Endodermal cell (in vitro differentiated cells): ENCODE results near the gene CDC14A. TPM values are rescaled to one million over a fixed set of nuclear protein-coding genes. Genes with fewer than 3 reads are reported as not detected.

Experiments used
- DNase-seq: peaks from one replicate; pipeline ENCODE4 v3.0.0-alpha.2; 2017
- H3K27ac ChIP-seq: 2 replicates; pipeline ENCODE4 v1.5.1; 2013; ENCODE audit warnings: mild to moderate bottlenecking, low read depth, low read length, moderate library complexity
- H3K27me3 ChIP-seq: 2 replicates; pipeline ENCODE4 v1.6.1; 2013; ENCODE audit warnings: mild to moderate bottlenecking, low read length, moderate library complexity; ENCODE audit not compliant: insufficient read depth, control insufficient read depth, poor library complexity, severe bottlenecking
- H3K36me3 ChIP-seq: 2 replicates; pipeline ENCODE4 v1.7.0; 2013; ENCODE audit warnings: mild to moderate bottlenecking, low read length, moderate library complexity; ENCODE audit not compliant: control insufficient read depth, insufficient read depth
- H3K4me1 ChIP-seq: one replicate; pipeline ENCODE4 v1.7.0; 2013; ENCODE audit warnings: low read length; ENCODE audit not compliant: control insufficient read depth, insufficient read depth
- H3K4me3 ChIP-seq: 2 replicates; pipeline ENCODE4 v1.5.1; 2013; ENCODE audit warnings: mild to moderate bottlenecking, low read length, moderate library complexity
- H3K9ac ChIP-seq: 2 replicates; pipeline ENCODE4 v1.6.1; 2013; ENCODE audit warnings: mild to moderate bottlenecking, low read length, moderate library complexity; ENCODE audit not compliant: poor library complexity, severe bottlenecking; ENCODE audit errors: extremely low read depth
- H3K9me3 ChIP-seq: 2 replicates; pipeline ENCODE4 v1.6.1; 2013; ENCODE audit warnings: mild to moderate bottlenecking, low read length, moderate library complexity; ENCODE audit not compliant: control insufficient read depth
- H3K27ac Mint-ChIP-seq: 2 replicates; pipeline ENCODE4 v1.8.0; 2020; ENCODE audit warnings: mixed read lengths
- H3K27me3 Mint-ChIP-seq: 2 replicates; pipeline ENCODE4 v1.8.0; 2021; ENCODE audit warnings: mild to moderate bottlenecking, mixed read lengths; ENCODE audit not compliant: insufficient read depth
- H3K36me3 Mint-ChIP-seq: 2 replicates; pipeline ENCODE4 v1.8.0; 2020; ENCODE audit warnings: low read depth, mixed read lengths
- H3K4me1 Mint-ChIP-seq: 2 replicates; pipeline ENCODE4 v1.8.0; 2020; ENCODE audit warnings: mixed read lengths
- H3K4me3 Mint-ChIP-seq: 2 replicates; pipeline ENCODE4 v1.8.0; 2020; ENCODE audit warnings: mild to moderate bottlenecking, moderate library complexity, mixed read lengths
- H3K9me3 Mint-ChIP-seq: 2 replicates; pipeline ENCODE4 v1.8.0; 2020; ENCODE audit warnings: mild to moderate bottlenecking, mixed read lengths
- WGBS, 2 experiments: methylation state at CpG; one replicate each; pipeline versions ENCODE4 v1.1.5 to v1.1.7; 2013; ENCODE audit warnings: missing lambda C conversion rate in 2 of 2, mixed read lengths in 1 of 2; ENCODE audit not compliant: insufficient coverage in 1 of 2, insufficient read length in 1 of 2; 5-methylcytosine and 5-hydroxymethylcytosine counted together
- total RNA-seq, 2 donors: library from RNA; stranded (reverse); fragmentation: NEBNext Ultra II Directional in 1 of 2; extraction: Animal tissue kit (Norgen Biotek cat#: 25700) in 1 of 2; gene quantifications; 2 replicates in 1 of 2; 3 replicates in 1 of 2; pipeline ENCODE4 v1.2.1, GENCODE V29; 2021
- TF ChIP-seq, protein P1 (sequence below): fragments of 200-600 bp; sonication (generic); conservative IDR thresholded peaks from 2 replicates; pipeline ENCODE4 v1.5.0; 2021; ENCODE audit warnings: antibody characterized with exemption, mild to moderate bottlenecking

The CDC14A gene
- total RNA-seq, 2 donors from 2014 or later = 14.5 to 17.6 TPM

DNA sequence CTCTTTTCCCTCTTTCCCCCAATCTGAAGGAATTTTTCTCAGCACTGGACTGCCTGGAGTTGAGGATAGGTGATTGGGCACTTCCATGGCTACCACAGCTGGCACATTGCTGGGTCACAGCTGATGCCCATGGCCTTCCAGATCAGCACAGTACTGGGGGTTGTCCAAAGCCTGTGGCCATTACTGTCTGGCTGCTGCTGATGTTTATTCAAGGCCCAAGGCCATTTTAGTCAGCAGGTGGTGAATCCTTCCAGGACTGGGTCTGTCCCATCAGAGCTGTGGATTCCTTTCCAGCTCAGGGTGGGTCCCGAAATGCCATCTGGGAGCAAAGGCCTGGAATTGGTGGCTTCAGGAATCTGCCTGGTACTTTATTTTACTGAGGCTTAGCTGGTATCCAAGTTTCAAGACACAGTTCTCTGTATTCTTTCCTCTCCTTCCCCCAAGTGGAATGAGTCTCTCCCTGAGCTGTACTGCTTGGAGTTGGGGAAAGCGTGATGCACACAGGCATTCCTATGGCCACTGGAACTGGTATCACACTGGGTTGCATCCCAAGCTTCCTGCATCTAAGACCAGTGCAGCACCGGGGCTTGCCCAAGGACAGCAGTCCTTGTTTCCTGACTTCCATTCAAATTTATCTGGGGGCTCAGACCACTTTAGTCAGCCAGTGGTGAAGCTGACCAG, 204.8 kb downstream of the CDC14A start:
- WGBS, 2 experiments = 77 to 87% methylated on average over 2 to 3 of the region's 3 CpGs
- H3K9ac ChIP-seq = no peak overlapping the region
- Mint-ChIP-seq H3K27ac (no peak overlapping the region), H3K4me3 (no peak overlapping the region), H3K9me3 (peaks cover 8% of the 10 kb centered on the region), H3K4me1 (no peaks in the 10 kb centered on the region), H3K36me3 (no peaks in the 10 kb centered on the region), H3K27me3 (peaks cover 11% of the 10 kb centered on the region)
- peaks cover 32% of the 10 kb centered on the region for H3K9me3 ChIP-seq
- no peak overlapping the region for H3K27ac ChIP-seq
- DNase-seq = no peak
- no peak overlapping the region for H3K4me3 ChIP-seq
- H3K4me1 ChIP-seq = no peaks in the 10 kb centered on the region
- H3K36me3 ChIP-seq = no peaks in the 10 kb centered on the region
- H3K27me3 ChIP-seq = no peaks in the 10 kb centered on the region
- TF ChIP-seq, protein P1, sequence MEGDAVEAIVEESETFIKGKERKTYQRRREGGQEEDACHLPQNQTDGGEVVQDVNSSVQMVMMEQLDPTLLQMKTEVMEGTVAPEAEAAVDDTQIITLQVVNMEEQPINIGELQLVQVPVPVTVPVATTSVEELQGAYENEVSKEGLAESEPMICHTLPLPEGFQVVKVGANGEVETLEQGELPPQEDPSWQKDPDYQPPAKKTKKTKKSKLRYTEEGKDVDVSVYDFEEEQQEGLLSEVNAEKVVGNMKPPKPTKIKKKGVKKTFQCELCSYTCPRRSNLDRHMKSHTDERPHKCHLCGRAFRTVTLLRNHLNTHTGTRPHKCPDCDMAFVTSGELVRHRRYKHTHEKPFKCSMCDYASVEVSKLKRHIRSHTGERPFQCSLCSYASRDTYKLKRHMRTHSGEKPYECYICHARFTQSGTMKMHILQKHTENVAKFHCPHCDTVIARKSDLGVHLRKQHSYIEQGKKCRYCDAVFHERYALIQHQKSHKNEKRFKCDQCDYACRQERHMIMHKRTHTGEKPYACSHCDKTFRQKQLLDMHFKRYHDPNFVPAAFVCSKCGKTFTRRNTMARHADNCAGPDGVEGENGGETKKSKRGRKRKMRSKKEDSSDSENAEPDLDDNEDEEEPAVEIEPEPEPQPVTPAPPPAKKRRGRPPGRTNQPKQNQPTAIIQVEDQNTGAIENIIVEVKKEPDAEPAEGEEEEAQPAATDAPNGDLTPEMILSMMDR = no peak

DNA sequence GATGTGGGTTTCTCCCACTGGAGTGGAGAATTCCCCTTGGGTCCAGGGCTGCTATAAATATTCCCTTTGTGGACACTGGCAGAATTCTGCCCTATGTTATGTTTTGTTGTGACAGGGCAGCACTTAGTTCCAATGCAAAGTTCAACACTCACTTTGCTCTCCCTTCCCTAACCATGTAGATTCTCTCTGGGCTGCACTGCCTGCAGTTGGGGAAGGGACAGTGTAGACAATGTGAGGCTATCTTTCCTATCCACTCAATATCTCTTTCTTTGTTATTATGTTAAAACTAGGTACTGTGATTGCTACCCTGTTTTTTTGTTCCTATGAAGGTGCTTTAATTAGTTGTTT, 205.3 kb downstream of the CDC14A start:
- Histone ChIP-seq H3K27ac (no peak overlapping the region), H3K27me3 (no peaks in the 10 kb centered on the region), H3K36me3 (no peaks in the 10 kb centered on the region), H3K4me3 (no peak overlapping the region), H3K9me3 (peaks cover 27% of the 10 kb centered on the region), H3K4me1 (no peaks in the 10 kb centered on the region), H3K9ac (no peak overlapping the region)
- Mint-ChIP-seq H3K4me1 (no peaks in the 10 kb centered on the region), H3K36me3 (no peaks in the 10 kb centered on the region), H3K4me3 (no peak overlapping the region), H3K27ac (no peak overlapping the region), H3K27me3 (peaks cover 6% of the 10 kb centered on the region), H3K9me3 (peaks cover 6% of the 10 kb centered on the region)
- DNase-seq = no peak
- TF ChIP-seq, protein P1 = no peak

DNA sequence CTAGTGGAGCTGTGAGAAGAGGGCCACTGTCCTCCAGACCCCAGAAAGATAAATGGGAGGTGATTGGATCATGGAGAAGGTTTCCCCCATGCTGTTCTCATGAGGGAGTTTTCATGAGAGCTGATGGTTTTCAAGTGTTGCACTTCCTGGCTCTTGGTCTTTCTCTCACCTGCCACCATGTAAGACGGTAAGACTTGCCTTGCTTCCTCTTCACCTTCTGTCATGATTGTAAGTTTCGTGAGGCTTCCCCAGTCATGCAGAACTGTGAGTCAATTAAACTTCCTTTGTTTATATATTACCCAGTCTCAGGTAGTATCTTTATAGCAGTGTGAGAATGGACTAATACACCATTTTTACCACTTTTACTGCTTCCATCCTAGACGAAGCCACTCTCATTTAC, 213.2 kb downstream of the CDC14A start:
- Mint-ChIP-seq H3K9me3 (peaks cover 12% of the 10 kb centered on the region), H3K4me3 (no peak overlapping the region), H3K27ac (no peak overlapping the region), H3K36me3 (no peaks in the 10 kb centered on the region), H3K27me3 (peaks cover 12% of the 10 kb centered on the region), H3K4me1 (no peaks in the 10 kb centered on the region)
- Histone ChIP-seq H3K9me3 (peaks cover under 1% of the 10 kb centered on the region), H3K36me3 (no peaks in the 10 kb centered on the region), H3K9ac (no peak overlapping the region), H3K27me3 (no peaks in the 10 kb centered on the region), H3K4me1 (no peaks in the 10 kb centered on the region), H3K4me3 (no peak overlapping the region), H3K27ac (no peak overlapping the region)
- DNase-seq = no peak
- 78 to 88% methylated on average over 3 of the region's 3 CpGs for WGBS, 2 experiments
- TF ChIP-seq, protein P1 = no peak
